Stimulated activated CD8-positive, alpha-beta memory T cell treated with anti-CD3 and anti-CD28 coated beads, Interleukin-7, amount 100 ng/mL, for 1 hour (primary cell): ENCODE data around the gene CNGA1.

ENCODE experiments used
- DNase-seq, 2 donors: peaks; one replicate each; pipeline ENCODE4 v3.0.0-alpha.2; 2020; ENCODE audit warnings: low read depth in 2 of 2

CNGA1 gene

GRCh38 chr4:48016141-48017107 lies at the start of gene CNGA1, which contains the start of gene NIPAL1:
Gene CNGA1 (minus strand): TSS chr4:48016681. CDS start chr4:47952689, 63,992 bp downstream.
Gene NIPAL1 (plus strand): TSS chr4:48016772. CDS start chr4:48016840, 68 bp downstream.
- peak; percentile 32 to 35 for DNase-seq

DNA sequence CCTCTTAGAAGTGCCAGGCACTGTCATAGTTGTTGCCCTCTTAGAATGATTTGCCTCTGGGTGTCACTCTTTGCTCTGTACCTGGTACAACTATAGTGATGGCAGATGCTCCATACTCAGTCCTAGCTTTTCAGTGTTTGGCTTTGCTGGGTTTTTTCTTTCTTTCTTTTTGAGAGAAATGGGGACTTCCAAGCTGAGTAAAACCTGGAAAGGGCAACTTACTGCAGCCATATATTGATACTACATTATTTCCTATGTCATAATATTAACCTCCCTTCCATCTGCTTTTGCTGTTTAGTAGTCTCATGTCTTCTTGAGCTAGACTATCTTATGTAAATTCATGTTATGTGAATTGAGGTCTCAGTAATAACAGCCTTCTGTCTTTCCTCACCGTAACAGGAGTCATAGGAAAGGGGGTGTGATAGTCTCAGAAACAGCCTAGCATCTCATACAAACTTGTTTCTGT lies 49.1 kb upstream of the CNGA1 start:
- DNase-seq: no peak

GRCh38 chr4:48064349-48064748 lies 47.9 kb upstream of the CNGA1 start:
- no peak for DNase-seq

GRCh38 chr4:48058617-48059530 lies 42.4 kb upstream of the CNGA1 start:
- no peak for DNase-seq

- DNase-seq: no peak
These were observed 34.6 kb upstream of the CNGA1 start for GRCh38 chr4:48051078-48051477.

DNA sequence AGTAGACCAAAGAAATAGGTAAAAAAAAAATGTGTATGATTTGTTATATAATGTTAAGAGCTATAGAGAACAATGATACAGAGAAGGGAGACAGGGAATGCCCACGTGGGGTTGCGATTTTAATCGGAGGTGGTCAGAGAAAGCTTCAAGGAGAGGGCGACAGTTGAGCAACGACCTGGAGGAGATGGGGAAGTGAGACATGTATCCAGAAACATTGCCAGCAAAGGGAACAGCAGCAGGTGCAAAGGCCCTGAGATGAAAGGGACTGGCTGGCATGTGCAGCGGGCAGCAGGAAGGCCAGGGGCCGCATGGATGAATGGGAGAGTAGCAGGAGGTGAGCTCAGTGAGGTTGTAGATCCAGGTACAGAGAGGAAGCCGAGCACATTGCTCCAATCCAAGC lies 33.0 kb upstream of the CNGA1 start:
- no peak for DNase-seq

- DNase-seq: no peak
These were observed 31.4 kb upstream of the CNGA1 start for GRCh38 chr4:48047896-48048295.

GRCh38 chr4:48047421-48047844 lies 31.0 kb upstream of the CNGA1 start:
- peak; percentile 62 to 63 for DNase-seq

DNA sequence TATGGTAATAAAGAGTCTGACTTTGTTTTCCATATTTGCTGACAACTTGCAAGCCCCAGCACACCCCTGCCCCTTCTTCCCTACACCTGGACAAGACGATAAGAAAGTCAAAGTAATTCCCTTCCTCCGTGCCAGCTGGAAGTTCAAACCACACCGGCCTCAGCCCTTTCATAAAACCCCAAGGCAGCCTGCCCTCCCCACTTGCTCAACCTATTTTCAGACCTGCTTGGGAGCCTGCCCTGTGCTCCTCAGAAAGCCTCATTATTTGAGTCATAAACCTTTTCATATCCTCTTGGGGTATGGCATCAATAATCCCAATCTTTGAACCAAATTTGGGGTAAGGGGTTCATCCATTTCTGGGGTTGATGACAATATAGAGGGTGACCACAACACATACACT lies 29.6 kb upstream of the CNGA1 start:
- DNase-seq: no peak

GRCh38 chr4:48044298-48044697 lies 27.8 kb upstream of the CNGA1 start:
- DNase-seq: no peak

DNA sequence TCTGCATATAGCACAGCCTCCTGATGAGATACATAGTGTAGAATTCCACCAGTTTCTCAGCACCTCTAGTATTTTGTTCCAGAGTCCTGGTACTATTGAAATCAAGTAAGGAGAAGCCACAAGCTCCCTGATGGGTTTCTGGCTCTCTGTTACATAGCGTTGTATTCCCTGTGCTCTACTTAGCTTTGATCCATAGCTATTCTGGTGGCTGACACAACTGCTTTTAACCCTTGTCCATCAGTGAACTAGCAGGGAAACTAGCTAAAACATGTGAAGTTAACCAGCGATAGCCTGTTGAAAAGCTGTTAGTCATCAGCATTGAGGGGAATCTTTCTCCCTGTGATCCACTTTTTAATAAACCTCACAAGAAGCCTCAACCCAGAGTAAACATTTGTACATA lies 27.0 kb upstream of the CNGA1 start:
- DNase-seq: no peak

- no peak for DNase-seq
These were observed 26.5 kb upstream of the CNGA1 start for GRCh38 chr4:48042979-48043461.

- no peak for DNase-seq
These were observed 25.2 kb upstream of the CNGA1 start for GRCh38 chr4:48041535-48042137.

- no peak for DNase-seq
These were observed 23.1 kb upstream of the CNGA1 start for GRCh38 chr4:48039561-48039960.

- DNase-seq: no peak
These were observed 22.2 kb upstream of the CNGA1 start for GRCh38 chr4:48038666-48039065.

DNA sequence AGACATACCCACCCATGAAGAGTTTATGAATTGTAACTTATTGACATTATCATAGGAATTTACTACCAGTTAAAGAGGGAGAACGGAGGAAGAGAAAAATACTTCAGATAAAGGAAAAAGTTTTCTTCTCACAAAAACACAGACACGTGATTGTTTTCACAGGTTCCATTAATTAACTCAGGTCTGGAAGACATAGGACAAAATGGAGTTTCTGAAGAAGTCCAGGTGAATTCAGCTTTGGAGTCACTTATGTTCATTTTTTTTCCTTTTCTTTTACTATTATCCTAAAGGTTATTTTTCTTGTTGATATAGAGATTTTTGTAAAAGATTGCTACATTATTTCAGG lies 20.6 kb upstream of the CNGA1 start:
- DNase-seq: no peak

- no peak for DNase-seq
These were observed 19.5 kb upstream of the CNGA1 start for GRCh38 chr4:48035952-48036351.

GRCh38 chr4:48033825-48034413 lies 17.4 kb upstream of the CNGA1 start:
- peak in 1 of 2 donors; percentile 46 for DNase-seq

DNA sequence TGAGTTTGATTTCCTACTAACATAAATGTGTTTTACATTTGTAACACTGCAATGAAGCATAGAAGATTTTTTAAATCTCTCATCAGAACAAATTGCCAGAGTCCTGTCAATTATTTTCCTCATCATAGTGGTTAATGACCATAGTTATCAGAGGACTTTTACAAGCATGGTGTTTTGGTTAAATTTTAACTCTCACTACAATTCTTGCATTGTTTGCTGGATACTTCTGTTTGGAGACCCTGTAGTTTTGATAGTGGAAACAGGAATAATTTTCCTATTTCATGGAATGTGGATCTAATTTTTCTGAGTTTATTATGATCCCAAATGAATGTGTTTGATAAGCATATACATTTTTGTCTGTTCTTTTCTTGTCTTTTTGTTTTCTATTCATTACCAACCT lies 16.9 kb upstream of the CNGA1 start:
- DNase-seq: no peak

DNA sequence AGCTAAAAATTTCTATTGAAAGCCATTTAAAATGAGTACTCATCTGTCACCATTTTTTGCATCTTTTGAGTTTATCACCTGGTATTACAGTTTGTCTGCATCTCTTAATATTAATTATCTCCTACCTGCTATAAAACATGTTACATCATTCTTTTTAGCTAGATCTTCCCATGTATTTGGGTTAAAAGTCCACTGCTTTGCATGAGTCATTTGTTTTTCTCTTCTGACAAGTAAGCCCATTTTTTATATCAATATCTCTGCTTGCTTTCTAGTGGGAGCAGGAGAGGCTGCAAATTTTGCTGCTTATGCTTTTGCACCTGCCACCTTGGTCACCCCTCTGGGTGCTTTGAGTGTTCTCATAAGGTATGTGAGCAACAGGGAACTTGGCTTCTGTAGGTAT lies 16.2 kb upstream of the CNGA1 start:
- no peak for DNase-seq

- DNase-seq: no peak
These were observed 15.5 kb upstream of the CNGA1 start for GRCh38 chr4:48031802-48032525.
